PC-9 (cell line): ENCODE results near the gene TAS1R2. TPM values are rescaled to one million over a fixed set of nuclear protein-coding genes. Genes with fewer than 3 reads are reported as not detected.

Experiments used
- BruUV-seq: library from RNA; stranded (reverse); fragments of 400-500 nt; replicated peaks from 2 replicates; lab custom pipeline; 2021; lab: Mats Ljungman, UMichigan
- CTCF ChIA-PET: fragments of 300-600 bp; sonication (Branson Sonifier 250); formaldehyde crosslinking; loops from one replicate; lab custom pipeline; 2022; ENCODE audit warnings: antibody characterized with exemption; lab: Charles Lee
- POLR2A ChIA-PET: fragments of 300-600 bp; sonication (Branson Sonifier 250); formaldehyde crosslinking; loops from one replicate; lab custom pipeline; 2022; ENCODE audit warnings: antibody characterized with exemption; ENCODE audit not compliant: unreplicated experiment; lab: Charles Lee
- DNase-seq, 2 experiments: peaks; one replicate each; pipeline versions ENCODE4 v3.0.0 to v3.0.0-alpha.2; 2015 to 2022; ENCODE audit warnings: mixed read lengths in 1 of 2
- H2AFZ ChIP-seq: fragments of 200-600 bp; sonication (generic); 2 replicates; pipeline ENCODE4 v1.8.1; 2017; ENCODE audit warnings: antibody characterized with exemption
- H3F3A ChIP-seq: fragments of 200-600 bp; sonication (generic); 2 replicates; pipeline ENCODE4 v1.8.1; 2017; ENCODE audit warnings: antibody characterized with exemption, mild to moderate bottlenecking, low read depth; ENCODE audit not compliant: insufficient read depth
- H3K27ac ChIP-seq: fragments of 200-600 bp; sonication (generic); 2 replicates; pipeline ENCODE4 v1.6.1; 2016; ENCODE audit warnings: mixed run types
- H3K27me3 ChIP-seq: fragments of 200-600 bp; sonication (generic); 2 replicates; pipeline ENCODE4 v1.6.1; 2016; ENCODE audit warnings: low read depth, mixed run types; ENCODE audit not compliant: insufficient read depth
- H3K36me3 ChIP-seq: fragments of 200-600 bp; sonication (generic); 2 replicates; pipeline ENCODE4 v1.6.1; 2016; ENCODE audit warnings: low read depth, mixed run types
- H3K4me1 ChIP-seq: fragments of 200-600 bp; sonication (generic); replicated peaks from 2 replicates; pipeline ENCODE4 v1.6.1; 2016; ENCODE audit warnings: mixed run types; ENCODE audit not compliant: insufficient read depth
- H3K4me2 ChIP-seq: fragments of 200-600 bp; sonication (generic); 2 replicates; pipeline ENCODE4 v1.6.1; 2017; ENCODE audit warnings: mixed run types
- H3K4me3 ChIP-seq: fragments of 200-600 bp; sonication (generic); 2 replicates; pipeline ENCODE4 v1.6.1; 2016; ENCODE audit warnings: mixed run types
- H3K79me2 ChIP-seq: fragments of 200-600 bp; sonication (generic); 2 replicates; pipeline ENCODE4 v1.6.1; 2017; ENCODE audit warnings: low read depth, mixed run types
- H3K9me2 ChIP-seq: fragments of 200-600 bp; sonication (generic); 2 replicates; pipeline ENCODE4 v1.8.1; 2017; ENCODE audit warnings: mild to moderate bottlenecking; ENCODE audit not compliant: insufficient read depth
- H3K9me3 ChIP-seq: fragments of 200-600 bp; sonication (generic); 2 replicates; pipeline ENCODE4 v1.8.1; 2016; ENCODE audit warnings: low read depth; ENCODE audit not compliant: insufficient read depth
- H4K20me1 ChIP-seq: fragments of 200-600 bp; sonication (generic); 2 replicates; pipeline ENCODE4 v1.8.1; 2017; ENCODE audit not compliant: insufficient read depth
- EZH2 ChIP-seq: fragments of 200-600 bp; sonication (generic); IDR thresholded peaks from 2 replicates; pipeline ENCODE4 v1.8.0; 2017; ENCODE audit warnings: antibody characterized with exemption, low read depth
- intact Hi-C: fragments of 100-400 bp; cut with micrococcal nuclease; formaldehyde crosslinking; loops from one replicate; pipeline ENCODE4 v1.10.0; 2022; ENCODE audit not compliant: unreplicated experiment
- total RNA-seq: library from RNA; stranded (reverse); gene quantifications from 2 replicates; pipeline ENCODE4 v1.2.3, GENCODE V29; 2021
- TF ChIP-seq, protein P1 (sequence below): fragments of 200-600 bp; sonication (generic); conservative IDR thresholded peaks from 2 replicates; pipeline ENCODE4 v1.6.1; 2017; ENCODE audit warnings: mixed run types, antibody characterized with exemption, mild to moderate bottlenecking, moderate library complexity

The TAS1R2 gene
- total RNA-seq, 1 experiment from 2014 or later = not detected

DNA sequence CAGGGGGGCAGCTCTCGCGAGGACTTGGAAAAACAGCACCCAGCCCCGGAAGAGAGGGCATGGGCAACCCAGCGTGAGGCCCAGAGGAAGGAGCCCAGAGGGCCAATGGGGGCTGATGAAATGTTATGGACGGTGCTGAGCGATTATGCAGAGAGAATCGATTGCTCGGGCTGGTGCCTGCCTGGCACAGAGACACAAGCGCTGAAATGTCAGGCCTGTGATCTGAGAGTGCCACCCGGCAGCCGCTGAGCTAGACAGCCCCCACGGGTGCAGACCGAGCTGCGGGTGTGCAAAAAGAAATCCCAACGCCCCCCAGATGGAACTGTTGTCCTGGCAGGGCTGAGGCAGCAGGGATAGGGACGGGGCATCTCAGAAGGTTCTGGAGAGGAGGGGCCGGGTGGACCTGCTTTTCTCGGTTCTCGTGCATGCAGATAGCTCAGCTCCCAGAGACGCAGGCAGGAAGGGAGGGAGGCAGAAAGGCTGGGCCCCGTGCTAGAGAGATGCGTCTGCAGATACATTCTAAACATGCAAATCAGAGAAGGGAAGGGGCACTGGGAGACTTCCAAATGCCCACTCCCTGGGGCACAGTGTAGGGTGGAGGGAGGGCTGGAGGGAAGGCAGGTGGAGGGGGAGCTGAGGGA, 41.5 kb downstream of the TAS1R2 start:
- no peaks in the 10 kb centered on the region for H3K9me3 ChIP-seq
- no peaks in the 10 kb centered on the region for H3F3A ChIP-seq
- no peaks in the 10 kb centered on the region for H3K9me2 ChIP-seq
- H3K4me2 ChIP-seq = no peak overlapping the region
- H3K27me3 ChIP-seq = peaks cover 4% of the 10 kb centered on the region; the same call in 1 of the 2 replicates
- H2AFZ ChIP-seq = no peak overlapping the region
- H3K4me1 ChIP-seq = no peaks in the 10 kb centered on the region
- ChIA-PET POLR2A (interaction anchor here (0.6 kb wide), 1 partner anchor 228 kb away, joined by 6 read pairs; no protein-coding TSS in a partner anchor), CTCF (no interaction called here)
- no peak overlapping the region for H3K27ac ChIP-seq
- no TSS peak for BruUV-seq
- H3K36me3 ChIP-seq = no peaks in the 10 kb centered on the region
- no peak overlapping the region for H3K4me3 ChIP-seq
- intact Hi-C loops = no loop called here
- no peak for DNase-seq
- TF ChIP-seq, protein P1, sequence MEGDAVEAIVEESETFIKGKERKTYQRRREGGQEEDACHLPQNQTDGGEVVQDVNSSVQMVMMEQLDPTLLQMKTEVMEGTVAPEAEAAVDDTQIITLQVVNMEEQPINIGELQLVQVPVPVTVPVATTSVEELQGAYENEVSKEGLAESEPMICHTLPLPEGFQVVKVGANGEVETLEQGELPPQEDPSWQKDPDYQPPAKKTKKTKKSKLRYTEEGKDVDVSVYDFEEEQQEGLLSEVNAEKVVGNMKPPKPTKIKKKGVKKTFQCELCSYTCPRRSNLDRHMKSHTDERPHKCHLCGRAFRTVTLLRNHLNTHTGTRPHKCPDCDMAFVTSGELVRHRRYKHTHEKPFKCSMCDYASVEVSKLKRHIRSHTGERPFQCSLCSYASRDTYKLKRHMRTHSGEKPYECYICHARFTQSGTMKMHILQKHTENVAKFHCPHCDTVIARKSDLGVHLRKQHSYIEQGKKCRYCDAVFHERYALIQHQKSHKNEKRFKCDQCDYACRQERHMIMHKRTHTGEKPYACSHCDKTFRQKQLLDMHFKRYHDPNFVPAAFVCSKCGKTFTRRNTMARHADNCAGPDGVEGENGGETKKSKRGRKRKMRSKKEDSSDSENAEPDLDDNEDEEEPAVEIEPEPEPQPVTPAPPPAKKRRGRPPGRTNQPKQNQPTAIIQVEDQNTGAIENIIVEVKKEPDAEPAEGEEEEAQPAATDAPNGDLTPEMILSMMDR = no peak
- TF ChIP-seq EZH2 = no peak
- H4K20me1 ChIP-seq = no peaks in the 10 kb centered on the region
- H3K79me2 ChIP-seq = no peaks in the 10 kb centered on the region

DNA sequence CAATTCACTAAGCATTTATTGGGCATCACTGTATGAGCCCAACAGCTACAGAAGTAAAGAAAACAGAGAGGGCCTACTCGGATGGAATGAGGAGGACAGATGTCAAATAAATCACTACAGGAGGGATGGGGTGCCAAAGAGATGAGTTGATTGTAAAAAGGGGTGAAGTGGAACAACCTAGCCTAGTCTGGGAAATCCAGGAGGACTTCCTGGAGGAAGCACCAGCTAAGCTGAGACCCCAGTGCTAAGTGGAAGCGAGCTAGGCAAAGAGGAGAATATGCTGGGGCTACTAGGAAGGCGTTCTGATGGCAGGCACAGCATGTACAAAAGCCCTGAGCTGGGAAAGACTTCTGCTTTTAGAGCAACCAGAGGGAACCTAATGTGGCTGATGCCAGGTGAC, 42.1 kb downstream of the TAS1R2 start:
- DNase-seq = no peak
- H3K4me3 ChIP-seq = no peak overlapping the region
- H3K79me2 ChIP-seq = no peaks in the 10 kb centered on the region
- POLR2A ChIA-PET = interaction anchor here (0.6 kb wide), 1 partner anchor 227 kb away, joined by 6 read pairs; no protein-coding TSS in a partner anchor
- H3K36me3 ChIP-seq = no peaks in the 10 kb centered on the region
- H3F3A ChIP-seq = no peaks in the 10 kb centered on the region
- no peak overlapping the region for H3K4me2 ChIP-seq
- H3K4me1 ChIP-seq = no peaks in the 10 kb centered on the region
- no peak overlapping the region for H2AFZ ChIP-seq
- no peaks in the 10 kb centered on the region for H4K20me1 ChIP-seq
- no peaks in the 10 kb centered on the region for H3K9me2 ChIP-seq
- H3K9me3 ChIP-seq = no peaks in the 10 kb centered on the region
- TF ChIP-seq EZH2 = no peak
- TF ChIP-seq, protein P1 = no peak
- CTCF ChIA-PET = no interaction called here
- H3K27me3 ChIP-seq = peaks cover 4% of the 10 kb centered on the region; the same call in 1 of the 2 replicates
- no peak overlapping the region for H3K27ac ChIP-seq
- BruUV-seq = no TSS peak
- intact Hi-C loops = no loop called here

DNA sequence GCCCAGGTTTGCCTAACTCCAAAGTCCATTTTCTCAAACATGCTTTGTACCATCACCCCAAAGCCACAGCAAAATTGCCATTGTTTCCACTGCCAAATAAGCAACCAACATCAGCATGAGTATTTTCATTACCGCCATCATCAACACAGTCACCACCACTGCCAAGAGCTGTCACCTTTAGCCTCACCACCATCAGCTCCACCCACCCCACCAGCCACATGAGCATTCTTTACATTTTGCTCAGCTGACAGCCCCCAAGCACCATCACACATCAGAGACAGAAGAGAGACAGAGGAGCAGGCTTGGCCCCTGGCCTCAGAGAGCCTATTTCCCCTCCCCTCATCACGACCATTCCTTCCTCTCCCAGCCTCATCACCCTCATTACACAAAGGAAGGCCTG, 42.7 kb downstream of the TAS1R2 start:
- Histone ChIP-seq H3F3A (no peaks in the 10 kb centered on the region), H3K27me3 (peaks cover 4% of the 10 kb centered on the region; the same call in 1 of the 2 replicates), H4K20me1 (no peaks in the 10 kb centered on the region), H2AFZ (no peak overlapping the region), H3K9me3 (no peaks in the 10 kb centered on the region), H3K79me2 (no peaks in the 10 kb centered on the region), H3K4me3 (no peak overlapping the region), H3K27ac (no peak overlapping the region), H3K4me2 (no peak overlapping the region), H3K9me2 (no peaks in the 10 kb centered on the region), H3K36me3 (no peaks in the 10 kb centered on the region), H3K4me1 (no peaks in the 10 kb centered on the region)
- intact Hi-C loops = no loop called here
- CTCF ChIA-PET = no interaction called here
- no TSS peak for BruUV-seq
- no peak for DNase-seq
- TF ChIP-seq EZH2 = no peak
- TF ChIP-seq, protein P1 = no peak
- POLR2A ChIA-PET = no interaction called here
